ENCODE results near the gene PTCD3.

The PTCD3 gene

DNA sequence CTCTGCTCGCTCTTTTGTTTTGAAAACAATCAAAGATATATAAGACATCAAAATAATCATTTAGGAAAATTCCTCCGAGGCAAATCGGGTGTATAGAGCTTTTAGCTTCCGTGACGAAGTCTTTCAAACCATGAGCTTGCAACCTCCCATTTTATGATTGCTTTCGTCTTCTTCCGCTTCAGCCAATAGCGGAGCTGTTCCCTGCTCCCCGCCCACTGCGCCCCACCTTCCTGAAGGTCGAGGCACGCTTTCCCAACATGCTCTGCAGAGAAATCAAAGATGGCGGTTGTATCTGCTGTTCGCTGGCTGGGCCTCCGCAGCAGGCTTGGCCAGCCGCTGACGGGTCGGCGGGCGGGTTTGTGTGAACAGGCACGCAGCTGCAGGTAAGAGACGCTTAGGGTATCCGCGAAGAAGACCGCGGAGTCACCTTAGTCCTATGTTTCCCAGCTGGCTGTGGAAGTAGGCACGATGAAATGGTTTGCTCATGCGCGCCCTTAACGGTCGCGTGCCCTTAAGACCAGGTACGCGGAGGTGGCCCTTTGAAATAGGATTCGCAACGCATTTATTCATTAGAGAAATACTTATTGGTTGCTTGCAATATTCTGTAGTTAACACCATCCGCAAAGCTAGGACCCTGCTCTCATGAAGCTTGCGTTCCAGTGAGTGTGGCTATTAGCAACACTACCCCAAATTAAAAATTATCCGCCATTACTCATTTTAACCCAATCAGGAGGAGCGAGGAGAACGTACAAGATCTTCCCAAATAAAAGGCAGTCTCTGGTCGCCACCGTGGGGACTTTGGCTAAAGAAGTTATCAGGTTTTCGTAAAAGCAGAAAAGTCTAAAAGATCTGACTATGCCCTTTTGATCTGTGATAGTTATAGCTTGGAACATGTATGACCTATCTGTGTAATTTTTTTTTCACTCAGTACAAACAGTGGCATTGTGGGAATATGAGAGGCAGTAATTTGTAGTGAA lies at the start of gene PTCD3:
Gene PTCD3, plus strand, starts transcription at position 267 of the 977 bp plus-strand sequence. Its CDS starts 13 bp downstream, at position 280.
- Mint-ChIP-seq H3K9me3 (no peaks in the 10 kb centered on the region), H3K36me3 (peaks cover 71% of the 10 kb centered on the region), H3K4me1 (peaks cover 76% of the 10 kb centered on the region), H3K4me3 (peak within 1 kb of the TSS; percentile 85), H3K27ac (peak within 1 kb of the TSS; percentile 99)
- ATAC-seq: peak; percentile 95
- peak; percentile 72 to 94 for DNase-seq (ENCODE audit: low spot score in 2 of 2)

- no peaks in the 10 kb centered on the region for H3K9me3 Mint-ChIP-seq
- H3K36me3 Mint-ChIP-seq: peaks cover 72% of the 10 kb centered on the region
- no peak overlapping the region for H3K4me3 Mint-ChIP-seq
- ATAC-seq (no peak), DNase-seq (ENCODE audit: low spot score in 2 of 2) (no peak)
- H3K4me1 Mint-ChIP-seq: no peaks in the 10 kb centered on the region
- no peak overlapping the region for H3K27ac Mint-ChIP-seq
These were observed 49.3 kb upstream of the PTCD3 start for GRCh38 chr2:86056590-86057331.

- H3K4me3 Mint-ChIP-seq: no peak overlapping the region
- peaks cover 82% of the 10 kb centered on the region for H3K36me3 Mint-ChIP-seq
- peaks cover 5% of the 10 kb centered on the region for H3K4me1 Mint-ChIP-seq
- H3K9me3 Mint-ChIP-seq: no peaks in the 10 kb centered on the region
- no peak overlapping the region for H3K27ac Mint-ChIP-seq
- DNase-seq (ENCODE audit: low spot score in 2 of 2) (no peak), ATAC-seq (no peak)
These were observed 44.0 kb upstream of the PTCD3 start for GRCh38 chr2:86062043-86062442.

GRCh38 chr2:86064006-86064405 lies 42.0 kb upstream of the PTCD3 start:
- Mint-ChIP-seq H3K36me3 (peaks cover 91% of the 10 kb centered on the region), H3K27ac (no peak overlapping the region), H3K9me3 (no peaks in the 10 kb centered on the region), H3K4me1 (peaks cover 19% of the 10 kb centered on the region), H3K4me3 (no peak overlapping the region)
- ATAC-seq (no peak), DNase-seq (ENCODE audit: low spot score in 2 of 2) (no peak)

- Mint-ChIP-seq H3K4me3 (no peak overlapping the region), H3K36me3 (peaks cover 96% of the 10 kb centered on the region), H3K27ac (peak overlapping the region; percentile 35), H3K9me3 (no peaks in the 10 kb centered on the region), H3K4me1 (peaks cover 25% of the 10 kb centered on the region)
- DNase-seq (ENCODE audit: low spot score in 2 of 2) (no peak), ATAC-seq (no peak)
These were observed 40.5 kb upstream of the PTCD3 start for GRCh38 chr2:86065512-86065911.

DNA sequence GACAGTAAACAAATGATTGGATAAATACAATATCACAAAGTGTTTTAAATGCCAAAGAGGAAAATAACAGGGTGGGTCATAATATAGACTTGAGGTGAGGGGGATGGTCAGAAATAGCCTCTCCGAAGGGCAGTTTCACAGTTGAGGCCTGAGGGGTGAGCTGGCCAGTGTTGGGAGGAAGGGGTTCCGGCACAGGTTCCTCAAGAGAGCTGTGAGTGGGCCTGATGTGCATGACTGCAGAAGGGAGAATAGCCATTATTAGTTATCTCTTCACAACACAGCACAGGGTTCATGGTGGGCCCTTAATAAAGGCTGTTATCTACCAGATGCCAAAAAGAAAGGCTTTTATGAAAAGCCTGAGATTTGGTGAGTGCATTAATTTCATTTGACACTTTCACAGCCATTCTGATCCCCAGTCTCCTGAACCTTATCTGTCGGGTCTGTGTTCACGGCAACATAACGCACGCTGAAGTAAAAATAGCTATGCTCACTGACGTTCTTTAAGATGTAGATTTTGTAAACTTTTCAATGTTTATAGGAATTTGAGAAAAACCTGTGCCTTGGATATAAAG lies 39.9 kb upstream of the PTCD3 start:
- no peak for ATAC-seq
- no peak for DNase-seq (ENCODE audit: low spot score in 2 of 2)
- Mint-ChIP-seq H3K36me3 (peaks cover 96% of the 10 kb centered on the region), H3K27ac (peak overlapping the region; percentile 35), H3K4me1 (peaks cover 25% of the 10 kb centered on the region), H3K9me3 (no peaks in the 10 kb centered on the region), H3K4me3 (no peak overlapping the region)

- H3K4me1 Mint-ChIP-seq: peaks cover 25% of the 10 kb centered on the region
- no peak overlapping the region for H3K4me3 Mint-ChIP-seq
- H3K36me3 Mint-ChIP-seq: peaks cover 96% of the 10 kb centered on the region
- ATAC-seq (no peak), DNase-seq (ENCODE audit: low spot score in 2 of 2) (no peak)
- no peaks in the 10 kb centered on the region for H3K9me3 Mint-ChIP-seq
- H3K27ac Mint-ChIP-seq: no peak overlapping the region
These were observed 39.1 kb upstream of the PTCD3 start for GRCh38 chr2:86066915-86067314.

DNA sequence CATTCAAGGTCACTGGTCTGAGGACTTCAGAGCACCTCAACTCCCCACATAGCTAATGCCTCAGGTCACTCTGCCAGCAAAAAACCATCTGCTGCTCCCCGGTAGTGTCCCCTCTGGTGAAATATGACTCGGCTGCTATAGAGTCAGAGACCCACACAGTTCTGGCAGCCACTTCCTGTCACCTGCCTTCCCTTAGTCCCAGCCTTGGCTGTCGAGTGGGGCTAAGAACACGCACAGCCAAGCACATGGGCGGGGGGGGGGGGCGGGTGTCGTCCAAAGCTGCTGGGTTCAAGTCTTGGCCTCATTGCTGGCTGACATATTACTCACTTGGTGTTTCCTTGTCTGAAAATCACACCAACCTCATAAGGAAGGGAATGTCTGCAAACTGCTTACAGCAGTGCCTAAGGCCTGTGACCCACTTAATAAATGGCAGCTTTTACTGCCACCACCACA lies 37.9 kb upstream of the PTCD3 start:
- Mint-ChIP-seq H3K4me1 (peaks cover 33% of the 10 kb centered on the region), H3K27ac (peak overlapping the region; percentile 7), H3K36me3 (peaks cover 91% of the 10 kb centered on the region), H3K9me3 (no peaks in the 10 kb centered on the region), H3K4me3 (no peak overlapping the region)
- DNase-seq (ENCODE audit: low spot score in 2 of 2) (peak; percentile 23 to 57), ATAC-seq (peak; percentile 100)

- Mint-ChIP-seq H3K9me3 (no peaks in the 10 kb centered on the region), H3K36me3 (peaks cover 91% of the 10 kb centered on the region), H3K4me1 (peaks cover 37% of the 10 kb centered on the region), H3K4me3 (no peak overlapping the region), H3K27ac (peak overlapping the region; percentile 7)
- DNase-seq (ENCODE audit: low spot score in 2 of 2) (no peak), ATAC-seq (no peak)
These were observed 37.4 kb upstream of the PTCD3 start for GRCh38 chr2:86068648-86069047.

GRCh38 chr2:86069091-86069685 lies 36.8 kb upstream of the PTCD3 start:
- Mint-ChIP-seq H3K4me3 (no peak overlapping the region), H3K4me1 (peaks cover 40% of the 10 kb centered on the region), H3K27ac (peak overlapping the region; percentile 83), H3K36me3 (peaks cover 91% of the 10 kb centered on the region), H3K9me3 (no peaks in the 10 kb centered on the region)
- no peak for DNase-seq (ENCODE audit: low spot score in 2 of 2)
- ATAC-seq: no peak

DNA sequence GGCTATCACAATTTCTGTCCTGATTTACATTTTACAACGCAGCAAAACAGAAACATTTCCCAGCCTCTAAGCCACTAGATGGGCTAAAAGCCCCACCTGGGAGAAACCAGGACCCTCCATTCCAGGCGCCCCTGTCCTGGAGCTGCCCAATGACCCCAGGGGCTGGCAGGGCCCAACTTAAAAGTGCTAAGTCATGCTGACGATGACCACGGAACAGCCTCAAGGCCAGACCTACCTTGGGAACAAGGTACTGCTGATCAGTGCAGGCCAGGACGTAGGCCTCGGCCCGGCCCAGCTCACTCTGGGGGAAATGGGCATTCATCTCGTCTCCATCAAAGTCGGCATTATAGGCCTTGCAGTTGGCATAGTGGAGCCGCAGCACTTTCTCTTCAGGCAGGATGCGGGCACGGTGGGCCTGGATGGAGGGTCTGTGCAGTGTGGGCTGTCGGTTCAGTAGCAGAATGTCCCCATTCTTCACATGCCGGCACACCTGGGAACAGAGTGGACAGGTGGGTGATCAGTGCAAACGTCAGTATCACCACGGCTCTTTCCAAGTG lies 36.2 kb upstream of the PTCD3 start:
- no peak for DNase-seq (ENCODE audit: low spot score in 2 of 2)
- Mint-ChIP-seq H3K4me3 (no peak overlapping the region), H3K36me3 (peaks cover 91% of the 10 kb centered on the region)

GRCh38 chr2:86070868-86071267 lies 35.2 kb upstream of the PTCD3 start:
- no peak for ATAC-seq
- Mint-ChIP-seq H3K4me3 (no peak overlapping the region), H3K27ac (no peak overlapping the region)

More for the DNA sequence above, 36.2 kb upstream of the PTCD3 start:
- peaks cover 40% of the 10 kb centered on the region for H3K4me1 Mint-ChIP-seq
- no peak for ATAC-seq
- no peaks in the 10 kb centered on the region for H3K9me3 Mint-ChIP-seq
- peak overlapping the region; percentile 83 for H3K27ac Mint-ChIP-seq

GRCh38 chr2:86072271-86072858 lies 33.7 kb upstream of the PTCD3 start:
- ATAC-seq (no peak), DNase-seq (ENCODE audit: low spot score in 2 of 2) (no peak)
- H3K4me3 Mint-ChIP-seq: no peak overlapping the region
- H3K9me3 Mint-ChIP-seq: no peaks in the 10 kb centered on the region
- H3K4me1 Mint-ChIP-seq: peaks cover 34% of the 10 kb centered on the region
- peak overlapping the region; percentile 86 for H3K27ac Mint-ChIP-seq
- peaks cover 85% of the 10 kb centered on the region for H3K36me3 Mint-ChIP-seq

More at GRCh38 chr2:86070868-86071267, 35.2 kb upstream of the PTCD3 start:
- H3K4me1 Mint-ChIP-seq: peaks cover 40% of the 10 kb centered on the region
- no peak for DNase-seq (ENCODE audit: low spot score in 2 of 2)
- H3K36me3 Mint-ChIP-seq: peaks cover 88% of the 10 kb centered on the region
- no peaks in the 10 kb centered on the region for H3K9me3 Mint-ChIP-seq

- H3K4me3 Mint-ChIP-seq: no peak overlapping the region
- H3K4me1 Mint-ChIP-seq: peaks cover 28% of the 10 kb centered on the region
- ATAC-seq (no peak), DNase-seq (ENCODE audit: low spot score in 2 of 2) (no peak)
- H3K36me3 Mint-ChIP-seq: peaks cover 85% of the 10 kb centered on the region
- H3K9me3 Mint-ChIP-seq: no peaks in the 10 kb centered on the region
- peak overlapping the region; percentile 86 for H3K27ac Mint-ChIP-seq
These were observed 32.8 kb upstream of the PTCD3 start for GRCh38 chr2:86073225-86073624.
